Endodermal cell (in vitro differentiated cells): Measurements from ENCODE around the gene SLC26A2. TPM values are rescaled to one million over a fixed set of nuclear protein-coding genes. Genes with fewer than 3 reads are reported as not detected.

ENCODE experiments used
- DNase-seq: peaks from one replicate; pipeline ENCODE4 v3.0.0-alpha.2; 2017
- H3K27ac ChIP-seq: 2 replicates; pipeline ENCODE4 v1.5.1; 2013; ENCODE audit warnings: mild to moderate bottlenecking, low read depth, low read length, moderate library complexity
- H3K27me3 ChIP-seq: 2 replicates; pipeline ENCODE4 v1.6.1; 2013; ENCODE audit warnings: mild to moderate bottlenecking, low read length, moderate library complexity; ENCODE audit not compliant: insufficient read depth, control insufficient read depth, poor library complexity, severe bottlenecking
- H3K36me3 ChIP-seq: 2 replicates; pipeline ENCODE4 v1.7.0; 2013; ENCODE audit warnings: mild to moderate bottlenecking, low read length, moderate library complexity; ENCODE audit not compliant: control insufficient read depth, insufficient read depth
- H3K4me1 ChIP-seq: one replicate; pipeline ENCODE4 v1.7.0; 2013; ENCODE audit warnings: low read length; ENCODE audit not compliant: control insufficient read depth, insufficient read depth
- H3K4me3 ChIP-seq: 2 replicates; pipeline ENCODE4 v1.5.1; 2013; ENCODE audit warnings: mild to moderate bottlenecking, low read length, moderate library complexity
- H3K9ac ChIP-seq: 2 replicates; pipeline ENCODE4 v1.6.1; 2013; ENCODE audit warnings: mild to moderate bottlenecking, low read length, moderate library complexity; ENCODE audit not compliant: poor library complexity, severe bottlenecking; ENCODE audit errors: extremely low read depth
- H3K9me3 ChIP-seq: 2 replicates; pipeline ENCODE4 v1.6.1; 2013; ENCODE audit warnings: mild to moderate bottlenecking, low read length, moderate library complexity; ENCODE audit not compliant: control insufficient read depth
- H3K27ac Mint-ChIP-seq: 2 replicates; pipeline ENCODE4 v1.8.0; 2020; ENCODE audit warnings: mixed read lengths
- H3K27me3 Mint-ChIP-seq: 2 replicates; pipeline ENCODE4 v1.8.0; 2021; ENCODE audit warnings: mild to moderate bottlenecking, mixed read lengths; ENCODE audit not compliant: insufficient read depth
- H3K36me3 Mint-ChIP-seq: 2 replicates; pipeline ENCODE4 v1.8.0; 2020; ENCODE audit warnings: low read depth, mixed read lengths
- H3K4me1 Mint-ChIP-seq: 2 replicates; pipeline ENCODE4 v1.8.0; 2020; ENCODE audit warnings: mixed read lengths
- H3K4me3 Mint-ChIP-seq: 2 replicates; pipeline ENCODE4 v1.8.0; 2020; ENCODE audit warnings: mild to moderate bottlenecking, moderate library complexity, mixed read lengths
- H3K9me3 Mint-ChIP-seq: 2 replicates; pipeline ENCODE4 v1.8.0; 2020; ENCODE audit warnings: mild to moderate bottlenecking, mixed read lengths
- CTCF ChIP-seq: fragments of 200-600 bp; sonication (generic); conservative IDR thresholded peaks from 2 replicates; pipeline ENCODE4 v1.5.0; 2021; ENCODE audit warnings: antibody characterized with exemption, mild to moderate bottlenecking
- WGBS, 2 experiments: methylation state at CpG; one replicate each; pipeline versions ENCODE4 v1.1.5 to v1.1.7; 2013; ENCODE audit warnings: missing lambda C conversion rate in 2 of 2, mixed read lengths in 1 of 2; ENCODE audit not compliant: insufficient coverage in 1 of 2, insufficient read length in 1 of 2; 5-methylcytosine and 5-hydroxymethylcytosine counted together
- total RNA-seq, 2 donors: library from RNA; stranded (reverse); fragmentation: NEBNext Ultra II Directional in 1 of 2; extraction: Animal tissue kit (Norgen Biotek cat#: 25700) in 1 of 2; gene quantifications; 2 replicates in 1 of 2; 3 replicates in 1 of 2; pipeline ENCODE4 v1.2.1, GENCODE V29; 2021

Gene SLC26A2
- total RNA-seq, 2 donors from 2014 or later = 22.3 to 23.9 TPM

- Mint-ChIP-seq H3K27ac (no peak overlapping the region), H3K36me3 (no peaks in the 10 kb centered on the region), H3K4me1 (peaks cover 41% of the 10 kb centered on the region), H3K4me3 (no peak overlapping the region), H3K9me3 (no peaks in the 10 kb centered on the region), H3K27me3 (no peaks in the 10 kb centered on the region)
- H3K4me3 ChIP-seq = no peak overlapping the region
- no peaks in the 10 kb centered on the region for H3K9me3 ChIP-seq
- no peak overlapping the region for H3K27ac ChIP-seq
- WGBS, 2 experiments = 81 to 83% methylated on average over 1 to 2 of the region's 2 CpGs
- no peaks in the 10 kb centered on the region for H3K36me3 ChIP-seq
- no peaks in the 10 kb centered on the region for H3K27me3 ChIP-seq
- DNase-seq = no peak
- H3K4me1 ChIP-seq = peaks cover 14% of the 10 kb centered on the region
- TF ChIP-seq CTCF = no peak
- H3K9ac ChIP-seq = no peak overlapping the region
Observed at GRCh38 chr5:149938279-149938678, 22.3 kb upstream of the SLC26A2 start.

GRCh38 chr5:149938791-149939358, 21.7 kb upstream of the SLC26A2 start:
- Histone ChIP-seq H3K4me1 (peaks cover 18% of the 10 kb centered on the region), H3K27ac (no peak overlapping the region), H3K4me3 (no peak overlapping the region), H3K27me3 (no peaks in the 10 kb centered on the region), H3K9ac (no peak overlapping the region), H3K36me3 (no peaks in the 10 kb centered on the region), H3K9me3 (no peaks in the 10 kb centered on the region)
- H3K27ac Mint-ChIP-seq = peak overlapping the region; percentile 32
- TF ChIP-seq CTCF = no peak
- no peak overlapping the region for H3K4me3 Mint-ChIP-seq
- H3K4me1 Mint-ChIP-seq = peaks cover 46% of the 10 kb centered on the region
- no peaks in the 10 kb centered on the region for H3K36me3 Mint-ChIP-seq
- 59 to 80% methylated on average over 3 to 6 of the region's 6 CpGs for WGBS, 2 experiments
- H3K9me3 Mint-ChIP-seq = no peaks in the 10 kb centered on the region
- no peaks in the 10 kb centered on the region for H3K27me3 Mint-ChIP-seq
- DNase-seq = no peak

- Histone ChIP-seq H3K27ac (no peak overlapping the region), H3K4me1 (peaks cover 18% of the 10 kb centered on the region), H3K9ac (no peak overlapping the region), H3K4me3 (no peak overlapping the region), H3K9me3 (no peaks in the 10 kb centered on the region), H3K36me3 (no peaks in the 10 kb centered on the region), H3K27me3 (no peaks in the 10 kb centered on the region)
- 90 to 95% methylated on average over 4 to 6 of the region's 6 CpGs for WGBS, 2 experiments
- H3K27ac Mint-ChIP-seq = no peak overlapping the region
- H3K36me3 Mint-ChIP-seq = no peaks in the 10 kb centered on the region
- H3K27me3 Mint-ChIP-seq = no peaks in the 10 kb centered on the region
- TF ChIP-seq CTCF = no peak
- no peaks in the 10 kb centered on the region for H3K9me3 Mint-ChIP-seq
- peaks cover 46% of the 10 kb centered on the region for H3K4me1 Mint-ChIP-seq
- no peak overlapping the region for H3K4me3 Mint-ChIP-seq
- DNase-seq = no peak
Observed at GRCh38 chr5:149939546-149939945, 21.0 kb upstream of the SLC26A2 start.
